SIG-M5 treated with dmso at 0.1 percent for 504 hours (cell line): ENCODE results near the gene CEL.
"Not testable (repeated sequence)": the region's sequence is repeated elsewhere in the genome, so short reads cannot be mapped to it uniquely, and the experiment has no call there.

Source experiments
- DNase-seq: peaks from one replicate; lab custom pipeline; 2025; ENCODE audit not compliant: unreplicated experiment; lab: John Stamatoyannopoulos, UW

CEL gene

DNA sequence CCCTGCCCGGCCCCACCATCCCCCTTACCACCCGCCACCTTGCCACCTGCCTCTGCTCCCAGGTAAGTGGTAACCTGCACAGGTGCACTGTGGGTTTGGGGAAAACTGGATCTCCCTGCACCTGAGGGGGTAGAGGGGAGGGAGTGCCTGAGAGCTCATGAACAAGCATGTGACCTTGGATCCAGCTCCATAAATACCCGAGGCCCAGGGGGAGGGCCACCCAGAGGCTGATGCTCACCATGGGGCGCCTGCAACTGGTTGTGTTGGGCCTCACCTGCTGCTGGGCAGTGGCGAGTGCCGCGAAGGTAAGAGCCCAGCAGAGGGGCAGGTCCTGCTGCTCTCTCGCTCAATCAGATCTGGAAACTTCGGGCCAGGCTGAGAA is at the start of gene CEL:
TSS of gene CEL (plus strand) at position 218 of the 382 bp plus-strand sequence. CDS start at position 240, 22 bp downstream.
- DNase-seq = not testable (repeated sequence)

DNA sequence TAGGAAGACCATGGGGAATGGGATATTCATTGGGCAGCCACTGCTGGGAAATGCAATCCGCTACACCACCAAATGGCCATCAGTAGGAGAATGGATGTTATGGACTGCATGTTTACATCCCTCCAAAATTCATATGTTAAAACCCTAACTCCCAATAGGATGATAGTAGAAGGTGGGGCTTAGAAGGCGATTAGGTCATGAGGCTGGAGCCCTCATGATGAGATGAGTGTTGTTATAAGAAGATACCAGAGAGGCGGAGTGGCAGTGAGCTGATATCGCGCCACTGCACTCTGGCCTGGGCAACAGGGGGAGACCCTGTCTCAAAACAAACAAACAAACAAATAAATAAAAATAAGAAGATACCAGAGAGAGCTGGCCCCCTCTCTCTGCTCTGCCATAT is 47.1 kb upstream of the CEL start:
- DNase-seq = no peak

GRCh38 chr9:133023117-133023890 is 38.5 kb upstream of the CEL start:
- peak; percentile 31 for DNase-seq

DNA sequence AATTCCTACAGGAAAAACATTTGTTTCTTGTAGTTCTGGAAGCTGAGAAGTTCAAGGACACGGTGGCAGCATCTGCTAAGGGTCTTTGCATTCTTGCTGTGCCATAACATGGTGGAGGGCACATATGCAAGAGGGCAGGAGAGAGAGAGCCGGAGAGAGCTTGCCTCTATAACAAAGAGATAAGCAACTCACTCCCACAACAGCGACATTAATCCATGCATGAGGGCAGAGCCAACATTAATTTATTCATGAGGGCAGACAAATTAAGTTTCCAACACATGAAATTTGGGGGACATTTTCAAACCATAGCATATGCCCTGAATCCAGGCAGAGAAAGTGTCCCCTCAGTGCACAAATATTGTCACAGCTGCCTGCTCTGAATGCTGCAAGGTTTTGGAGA is 35.4 kb upstream of the CEL start:
- DNase-seq = no peak

- DNase-seq = no peak
Observed at GRCh38 chr9:133027134-133027533, 34.6 kb upstream of the CEL start.

DNA sequence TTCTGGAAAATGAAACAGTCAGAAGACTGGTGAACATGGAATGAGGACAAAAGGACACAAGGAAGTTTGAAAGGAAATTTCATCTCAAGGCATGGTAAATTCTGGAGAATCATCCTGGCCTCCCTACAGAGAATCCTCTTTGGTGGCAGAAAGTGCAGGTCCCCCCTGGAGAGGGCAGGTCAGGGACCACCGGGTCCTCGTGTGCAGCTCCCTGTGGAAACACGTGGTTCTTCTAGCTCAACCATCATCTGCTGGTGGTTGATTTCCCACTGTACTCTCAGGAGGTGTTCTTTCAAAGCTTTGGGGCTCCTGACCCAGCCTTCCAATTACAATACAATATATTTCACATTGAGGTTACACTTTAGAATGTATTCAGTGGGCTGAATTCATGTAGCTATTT is 33.6 kb upstream of the CEL start:
- no peak for DNase-seq

DNA sequence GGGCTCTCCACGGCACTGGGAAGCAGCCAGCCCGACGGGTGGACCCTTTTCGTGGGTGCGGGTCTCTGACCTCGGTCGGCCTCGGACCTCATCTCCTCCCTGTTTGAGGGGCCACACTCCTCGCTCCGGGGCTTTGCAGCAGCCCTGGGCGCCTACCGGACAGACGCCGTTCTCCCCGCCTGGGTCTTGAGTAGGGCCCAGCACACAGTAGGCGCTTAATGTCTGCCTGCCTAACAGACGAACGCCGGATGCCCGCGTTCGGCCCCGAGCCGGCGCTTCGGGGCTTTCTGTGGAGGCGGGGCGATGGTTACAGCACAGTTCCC is 31.8 kb upstream of the CEL start:
- no peak for DNase-seq

GRCh38 chr9:133030317-133031129 is 31.3 kb upstream of the CEL start, which contains the start of gene GTF3C5:
TSS of gene GTF3C5 (plus strand) at chr9:133030997. CDS start at chr9:133031012, 15 bp downstream.
- peak; percentile 100 for DNase-seq

GRCh38 chr9:133031130-133031422 is 30.7 kb upstream of the CEL start:
- no peak for DNase-seq

DNA sequence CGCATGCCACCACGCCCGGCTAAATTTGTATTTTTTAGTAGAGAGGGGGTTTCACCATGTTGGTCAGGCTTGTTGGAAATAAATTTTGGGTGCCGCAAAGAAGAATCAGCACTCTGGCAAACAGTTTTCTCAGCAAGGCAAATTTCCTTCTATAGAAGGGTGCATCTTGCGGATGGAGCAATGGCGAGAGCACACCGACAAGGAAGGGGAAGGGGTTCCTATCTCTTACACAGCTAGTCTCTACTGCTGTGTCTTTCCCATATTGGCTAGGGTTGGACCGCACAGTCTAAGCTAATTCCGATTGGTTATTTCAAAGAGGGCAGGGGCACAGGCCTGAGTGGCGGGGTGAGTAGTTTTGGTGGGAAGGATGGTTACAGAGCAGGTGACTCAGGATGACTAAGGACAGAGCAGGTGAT is 30.3 kb upstream of the CEL start:
- DNase-seq = no peak

DNA sequence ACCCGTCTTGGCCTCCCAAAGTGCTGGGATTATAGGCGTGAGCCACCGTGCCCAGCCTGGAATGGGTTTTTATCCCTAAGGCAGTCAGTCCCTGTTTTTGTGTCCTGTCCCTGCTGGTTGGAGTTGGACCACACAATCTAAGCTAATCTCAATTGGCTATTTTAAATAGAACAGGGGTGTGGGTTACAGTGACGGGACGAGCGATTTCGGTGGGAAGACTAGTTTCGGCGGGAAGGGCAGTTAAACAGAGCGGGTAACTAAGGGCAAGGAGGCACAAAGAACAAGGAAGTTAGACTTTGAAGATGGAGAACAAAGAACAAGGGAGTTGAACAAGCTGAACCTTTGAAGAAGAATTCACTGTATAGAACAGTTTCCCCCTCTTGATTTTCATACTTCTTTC is 29.6 kb upstream of the CEL start:
- DNase-seq = no peak

GRCh38 chr9:133035669-133036068 is 26.1 kb upstream of the CEL start:
- no peak for DNase-seq

DNA sequence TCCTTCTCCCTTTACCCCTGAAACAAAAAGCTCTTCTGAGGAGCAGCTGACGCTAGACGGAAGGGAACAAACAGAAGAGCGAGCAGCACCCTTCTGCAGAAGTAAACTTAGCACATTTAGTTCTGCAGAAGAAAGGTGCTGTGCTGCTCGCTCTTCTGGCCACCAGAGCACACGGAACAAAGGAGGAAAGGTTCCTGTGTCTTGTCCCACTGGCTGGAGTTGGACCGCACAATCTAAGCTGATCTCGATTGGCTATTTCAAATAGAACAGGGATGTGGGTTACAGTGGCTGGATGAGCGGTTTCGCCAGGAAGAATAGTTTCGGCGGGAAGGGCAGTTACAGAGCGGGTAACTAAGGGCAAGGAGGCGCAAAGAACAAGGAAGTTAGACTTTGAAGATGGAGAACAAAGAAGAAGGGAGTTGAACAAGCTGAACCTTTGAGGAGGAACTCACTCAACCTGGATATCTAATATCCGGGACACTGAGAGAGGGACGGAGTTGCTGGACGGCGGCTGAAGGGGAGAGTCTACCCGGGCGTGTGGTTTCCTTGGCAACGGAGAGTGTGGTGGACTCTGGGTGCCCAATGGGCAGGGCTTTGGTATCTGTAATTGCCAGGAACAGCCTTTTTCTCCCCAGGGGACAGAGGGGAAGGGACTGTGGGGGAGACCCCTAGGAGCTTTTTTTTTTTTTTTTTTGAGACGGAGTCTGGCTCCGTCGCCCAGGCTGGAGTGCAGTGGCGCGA is 23.8 kb upstream of the CEL start:
- no peak for DNase-seq

GRCh38 chr9:133040892-133041479 is 20.8 kb upstream of the CEL start:
- DNase-seq = not testable (repeated sequence)

DNA sequence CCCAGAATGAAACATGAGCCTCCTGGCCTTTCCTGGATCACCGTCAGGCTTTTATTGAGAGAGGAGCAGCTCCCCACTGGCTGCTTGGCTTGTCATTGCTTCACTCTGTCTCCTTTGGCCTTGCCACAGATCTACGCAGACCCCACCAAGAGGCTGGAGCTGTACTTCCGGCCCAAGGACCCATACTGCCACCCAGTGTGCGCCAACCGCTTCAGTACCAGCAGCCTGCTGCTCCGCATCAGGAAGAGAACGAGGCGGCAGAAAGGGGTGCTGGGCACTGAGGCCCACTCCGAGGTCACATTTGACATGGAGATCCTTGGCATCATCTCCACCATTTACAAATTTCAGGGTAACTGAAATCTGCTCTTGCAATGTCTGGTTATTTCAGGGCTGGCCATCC is 19.8 kb upstream of the CEL start:
- DNase-seq = no peak

- no peak for DNase-seq
Observed at GRCh38 chr9:133042676-133043075, 19.1 kb upstream of the CEL start.

- no peak for DNase-seq
Observed at GRCh38 chr9:133043449-133044035, 18.2 kb upstream of the CEL start.

GRCh38 chr9:133044125-133044524 is 17.7 kb upstream of the CEL start:
- DNase-seq = no peak

- DNase-seq = no peak
Observed at GRCh38 chr9:133044661-133045060, 17.1 kb upstream of the CEL start.

DNA sequence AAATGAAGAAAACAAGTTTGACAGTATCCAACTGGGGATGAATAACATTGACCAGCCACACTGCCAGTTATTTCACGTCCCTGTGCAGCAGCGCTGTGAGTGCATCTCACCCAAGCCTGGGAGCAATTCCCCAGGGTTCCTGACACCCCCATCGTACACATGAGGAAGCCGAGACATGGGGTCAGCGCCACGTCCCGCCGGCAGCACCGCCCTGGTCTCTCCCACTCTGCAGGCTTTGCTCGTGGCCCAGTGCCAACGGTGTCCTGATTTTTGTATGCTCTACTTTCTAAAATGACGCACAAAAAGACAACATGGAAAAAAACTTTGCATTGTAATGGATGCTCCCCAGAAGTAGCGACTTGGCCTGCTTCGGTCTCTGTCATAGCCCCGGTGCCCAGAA is 16.6 kb upstream of the CEL start:
- no peak for DNase-seq
